Right atrium auricular region (tissue), 2 donors: ENCODE measurements around the gene TTC8. TPM values are rescaled to one million over a fixed set of nuclear protein-coding genes. Genes with fewer than 3 reads are reported as not detected.
A peak's percentile ranks its signal among the peaks of the same experiment; 100 is the strongest.
"Not testable (repeated sequence)": the region's sequence is repeated elsewhere in the genome, so short reads cannot be mapped to it uniquely, and the experiment has no call there.

Source experiments
- DNase-seq: peaks from one replicate; pipeline ENCODE4 v3.0.0-alpha.2; 2019; ENCODE audit warnings: low spot score
- H3K27ac ChIP-seq, 2 donors: fragments of 200-600 bp; sonication (generic); 1 replicate in 1 of 2; 2 replicates in 1 of 2; pipeline ENCODE4 v1.5.1; 2016 to 2019
- H3K27me3 ChIP-seq, 2 donors: fragments of 200-600 bp; sonication (generic); one replicate each; pipeline versions ENCODE4 v1.5.1 to v1.6.0; 2017 to 2019
- H3K36me3 ChIP-seq: fragments of 200-600 bp; sonication (generic); one replicate; pipeline ENCODE4 v1.5.1; 2016
- H3K4me1 ChIP-seq, 2 donors: fragments of 200-600 bp; sonication (generic); one replicate each; pipeline versions ENCODE4 v1.5.1 to v1.6.0; 2017 to 2019
- H3K4me3 ChIP-seq, 2 donors: fragments of 200-600 bp; sonication (generic); 1 replicate in 1 of 2; 2 replicates in 1 of 2; pipeline ENCODE4 v1.5.1; 2017 to 2019; ENCODE audit warnings: mild to moderate bottlenecking in 1 of 2, moderate library complexity in 1 of 2
- H3K9me3 ChIP-seq, 2 donors: fragments of 200-600 bp; sonication (generic); one replicate each; pipeline ENCODE4 v1.5.1; 2019
- CTCF ChIP-seq, 2 donors: fragments of 200-600 bp; sonication (generic); IDR thresholded peaks; one replicate each; pipeline ENCODE4 v1.5.1; 2019; ENCODE audit warnings: antibody characterized with exemption in 2 of 2
- total RNA-seq, 2 donors: library from RNA; depleted of rRNA; stranded (reverse); fragments of >200 nt; gene quantifications; one replicate each; pipeline ENCODE4 v1.1.0, GENCODE V29; 2016

Gene TTC8
- total RNA-seq: 10 to 100 TPM in 1 of 2 donors, 1 to 10 TPM in 1; 8.0 to 19.5 TPM

- Histone ChIP-seq H3K27me3 (no peaks in the 10 kb centered on the region), H3K36me3 (no peaks in the 10 kb centered on the region), H3K27ac (peak within 1 kb of the TSS; percentile 78 to 83), H3K4me1 (peaks cover 0 to 9% of the 10 kb centered on the region in 2 donors), H3K4me3 (peak within 1 kb of the TSS; percentile 56 to 75), H3K9me3 (no peaks in the 10 kb centered on the region)
- DNase-seq: peak; percentile 82
- peak in 1 of 2 donors; percentile 6 for TF ChIP-seq CTCF (IDR thresholded peaks at IDR 0.05)
Observed at GRCh38 chr14:88824314-88825077, at the start of gene TTC8. Gene TTC8 (plus strand): TSS chr14:88824651. CDS start chr14:88824708, 57 bp downstream.

GRCh38 chr14:88775532-88775931, 48.9 kb upstream of the TTC8 start:
- DNase-seq: no peak
- no peaks in the 10 kb centered on the region for H3K27me3 ChIP-seq
- no peaks in the 10 kb centered on the region for H3K4me1 ChIP-seq
- H3K36me3 ChIP-seq: no peaks in the 10 kb centered on the region
- TF ChIP-seq CTCF (IDR thresholded peaks at IDR 0.05): no peak
- no peaks in the 10 kb centered on the region for H3K9me3 ChIP-seq
- no peak overlapping the region for H3K27ac ChIP-seq
- H3K4me3 ChIP-seq: no peak overlapping the region

GRCh38 chr14:88785911-88786310, 38.5 kb upstream of the TTC8 start:
- no peak overlapping the region for H3K27ac ChIP-seq
- no peak overlapping the region for H3K4me3 ChIP-seq
- H3K36me3 ChIP-seq: no peaks in the 10 kb centered on the region
- H3K27me3 ChIP-seq: no peaks in the 10 kb centered on the region
- no peak for DNase-seq
- H3K4me1 ChIP-seq: no peaks in the 10 kb centered on the region
- no peak for TF ChIP-seq CTCF (IDR thresholded peaks at IDR 0.05)
- no peaks in the 10 kb centered on the region for H3K9me3 ChIP-seq

- Histone ChIP-seq H3K4me1 (peaks cover 0 to 2% of the 10 kb centered on the region in 2 donors), H3K27me3 (no peaks in the 10 kb centered on the region), H3K36me3 (no peaks in the 10 kb centered on the region), H3K9me3 (no peaks in the 10 kb centered on the region), H3K27ac (no peak overlapping the region), H3K4me3 (no peak overlapping the region)
- DNase-seq: no peak
- no peak for TF ChIP-seq CTCF (IDR thresholded peaks at IDR 0.05)
Observed at GRCh38 chr14:88786715-88787114, 37.7 kb upstream of the TTC8 start.

- peaks cover 0 to 14% of the 10 kb centered on the region in 2 donors for H3K4me1 ChIP-seq
- H3K36me3 ChIP-seq, H3K4me3 ChIP-seq, H3K27ac ChIP-seq, DNase-seq, H3K27me3 ChIP-seq, H3K9me3 ChIP-seq: not testable (repeated sequence)
Observed at GRCh38 chr14:88789573-88789972, 34.9 kb upstream of the TTC8 start.

GRCh38 chr14:88790501-88791251, 33.8 kb upstream of the TTC8 start:
- Histone ChIP-seq H3K4me3 (no peak overlapping the region), H3K9me3 (no peaks in the 10 kb centered on the region), H3K4me1 (peaks cover 0 to 14% of the 10 kb centered on the region in 2 donors), H3K36me3 (no peaks in the 10 kb centered on the region), H3K27ac (no peak overlapping the region), H3K27me3 (no peaks in the 10 kb centered on the region)
- DNase-seq: no peak
- no peak for TF ChIP-seq CTCF (IDR thresholded peaks at IDR 0.05)
